Smooth muscle cell (in vitro differentiated cells): ENCODE measurements around the gene OR10H5. TPM values are rescaled to one million over a fixed set of nuclear protein-coding genes. Genes with fewer than 3 reads are reported as not detected.

Experiments
- DNase-seq: peaks from one replicate; lab custom pipeline; 2025; ENCODE audit not compliant: unreplicated experiment; lab: John Stamatoyannopoulos, UW
- H2AFZ ChIP-seq: fragments of 200-600 bp; sonication (generic); 2 replicates; pipeline ENCODE4 v1.6.0; 2016; ENCODE audit warnings: antibody characterized with exemption, low read depth, mild to moderate bottlenecking
- H3F3A ChIP-seq: fragments of 200-600 bp; sonication (generic); 2 replicates; pipeline ENCODE4 v1.6.0; 2017; ENCODE audit warnings: antibody characterized with exemption, low read depth
- H3K27ac ChIP-seq: fragments of 200-600 bp; sonication (generic); 2 replicates; pipeline ENCODE4 v1.5.1; 2016; ENCODE audit warnings: low read depth, mild to moderate bottlenecking
- H3K27me3 ChIP-seq: fragments of 200-600 bp; sonication (generic); 2 replicates; pipeline ENCODE4 v1.6.1; 2016; ENCODE audit warnings: low read depth, mild to moderate bottlenecking
- H3K36me3 ChIP-seq: fragments of 200-600 bp; sonication (generic); 2 replicates; pipeline ENCODE4 v1.5.1; 2016; ENCODE audit warnings: low read depth
- H3K4me1 ChIP-seq: fragments of 200-600 bp; sonication (generic); 2 replicates; pipeline ENCODE4 v1.5.1; 2016; ENCODE audit warnings: low read depth
- H3K4me2 ChIP-seq: fragments of 200-600 bp; sonication (generic); 2 replicates; pipeline ENCODE4 v1.6.0; 2016; ENCODE audit warnings: mild to moderate bottlenecking
- H3K4me3 ChIP-seq: fragments of 200-600 bp; sonication (generic); 2 replicates; pipeline ENCODE4 v1.5.1; 2016; ENCODE audit warnings: mild to moderate bottlenecking
- H3K79me2 ChIP-seq: fragments of 200-600 bp; sonication (generic); 2 replicates; pipeline ENCODE4 v1.6.0; 2016; ENCODE audit warnings: low read depth, mild to moderate bottlenecking
- H3K9ac ChIP-seq: fragments of 200-600 bp; sonication (generic); 2 replicates; pipeline ENCODE4 v1.6.0; 2016; ENCODE audit warnings: low read depth
- H3K9me3 ChIP-seq: fragments of 200-600 bp; sonication (generic); replicated peaks from 2 replicates; pipeline ENCODE4 v1.5.1; 2016; ENCODE audit warnings: low read depth
- H4K20me1 ChIP-seq: fragments of 200-600 bp; sonication (generic); 2 replicates; pipeline ENCODE4 v1.6.0; 2016; ENCODE audit warnings: low read depth
- CTCF ChIP-seq: fragments of 200-600 bp; sonication (generic); IDR thresholded peaks from 2 replicates; pipeline ENCODE4 v1.5.1; 2017; ENCODE audit warnings: borderline replicate concordance, mild to moderate bottlenecking, antibody characterized with exemption; ENCODE audit not compliant: insufficient read depth, poor library complexity, severe bottlenecking
- WGBS: methylation state at CpG from one replicate; pipeline ENCODE4 v1.1.7; 2016; ENCODE audit warnings: low lambda C conversion rate; 5-methylcytosine and 5-hydroxymethylcytosine counted together
- polyA plus RNA-seq: library from polyadenylated mRNA; unstranded; fragments of >200 nt; fragmentation: Nextera tagmentation; extraction: Ambion mirVana; gene quantifications from 2 replicates; pipeline ENCODE4 v1.2.1, GENCODE V29; 2016
- total RNA-seq: library from RNA; depleted of rRNA; stranded (reverse); fragments of >200 nt; gene quantifications from 2 replicates; pipeline ENCODE4 v1.2.3, GENCODE V29; 2014

Gene OR10H5
- total RNA-seq: not detected in 2 replicates
- polyA plus RNA-seq: not detected in 2 replicates

- H3K27ac ChIP-seq: no peak within 1 kb of the TSS
- no peaks in the 10 kb centered on the region for H3K36me3 ChIP-seq
- 58% methylated on average over 6 of the region's 6 CpGs for WGBS
- DNase-seq: no peak
- no peak within 1 kb of the TSS for H3K9ac ChIP-seq
- no peaks in the 10 kb centered on the region for H3K9me3 ChIP-seq
- no peaks in the 10 kb centered on the region for H3K4me1 ChIP-seq
- H3K4me3 ChIP-seq: no peak within 1 kb of the TSS
- no peaks in the 10 kb centered on the region for H3K79me2 ChIP-seq
- H3F3A ChIP-seq: no peaks in the 10 kb centered on the region
- no peaks in the 10 kb centered on the region for H3K27me3 ChIP-seq
- no peak within 1 kb of the TSS for H2AFZ ChIP-seq
- H3K4me2 ChIP-seq: no peak within 1 kb of the TSS
- no peaks in the 10 kb centered on the region for H4K20me1 ChIP-seq
- TF ChIP-seq CTCF: no peak
Observed at GRCh38 chr19:15787611-15788155, at the start of gene OR10H5. OR10H5 (plus strand) TSS chr19:15787661; CDS start chr19:15794049, 6,388 bp downstream.

GRCh38 chr19:15737722-15738121 lies 49.7 kb upstream of the OR10H5 start, which contains the start of gene OR10H3:
OR10H3 (plus strand) TSS chr19:15737985; CDS start chr19:15741393, 3,408 bp downstream.
- DNase-seq: no peak
- Histone ChIP-seq H3K79me2 (no peaks in the 10 kb centered on the region), H3K9ac (no peak within 1 kb of the TSS), H3K9me3 (no peaks in the 10 kb centered on the region), H3K27ac (no peak within 1 kb of the TSS), H3K4me3 (no peak within 1 kb of the TSS), H3K4me1 (no peaks in the 10 kb centered on the region), H2AFZ (no peak within 1 kb of the TSS), H3K27me3 (no peaks in the 10 kb centered on the region), H4K20me1 (no peaks in the 10 kb centered on the region), H3F3A (no peaks in the 10 kb centered on the region), H3K36me3 (no peaks in the 10 kb centered on the region), H3K4me2 (no peak within 1 kb of the TSS)
- no peak for TF ChIP-seq CTCF
- 41% methylated on average over 4 of the region's 4 CpGs for WGBS

GRCh38 chr19:15740785-15741184 lies 46.7 kb upstream of the OR10H5 start:
- no peaks in the 10 kb centered on the region for H3K36me3 ChIP-seq
- TF ChIP-seq CTCF: no peak
- no peak overlapping the region for H3K4me3 ChIP-seq
- no peaks in the 10 kb centered on the region for H3K27me3 ChIP-seq
- no peak overlapping the region for H2AFZ ChIP-seq
- no peak overlapping the region for H3K27ac ChIP-seq
- no peak for DNase-seq
- H3K9me3 ChIP-seq: no peaks in the 10 kb centered on the region
- WGBS: 31% methylated on average over 1 of the region's 1 CpG
- H3K79me2 ChIP-seq: no peaks in the 10 kb centered on the region
- H3K4me1 ChIP-seq: no peaks in the 10 kb centered on the region
- no peak overlapping the region for H3K4me2 ChIP-seq
- no peaks in the 10 kb centered on the region for H4K20me1 ChIP-seq
- H3F3A ChIP-seq: no peaks in the 10 kb centered on the region
- no peak overlapping the region for H3K9ac ChIP-seq

GRCh38 chr19:15748239-15748638 lies 39.2 kb upstream of the OR10H5 start:
- Histone ChIP-seq H3K36me3 (no peaks in the 10 kb centered on the region), H3K4me3 (no peak overlapping the region), H2AFZ (no peak overlapping the region), H3K4me2 (no peak overlapping the region), H3K9me3 (peaks cover 9% of the 10 kb centered on the region), H3K4me1 (no peaks in the 10 kb centered on the region), H3K27me3 (no peaks in the 10 kb centered on the region), H3K9ac (no peak overlapping the region), H3F3A (no peaks in the 10 kb centered on the region), H4K20me1 (no peaks in the 10 kb centered on the region), H3K79me2 (no peaks in the 10 kb centered on the region), H3K27ac (no peak overlapping the region)
- WGBS: 72% methylated on average over 2 of the region's 2 CpGs
- TF ChIP-seq CTCF: no peak
- no peak for DNase-seq
